Fibroblast of the aortic adventitia (primary cell): Measurements from ENCODE around the gene MAML3. TPM values are rescaled to one million over a fixed set of nuclear protein-coding genes. Genes with fewer than 3 reads are reported as not detected.

Source experiments
- DNase-seq: peaks from one replicate; pipeline ENCODE4 v3.0.0-alpha.2; 2010; ENCODE audit warnings: low read depth
- H3K4me3 ChIP-seq: 2 replicates; pipeline ENCODE4 v1.5.1; 2011; ENCODE audit warnings: low read depth, mild to moderate bottlenecking, control low read depth, low read length, moderate library complexity
- total RNA-seq: library from RNA; depleted of rRNA; stranded (reverse); fragments of >200 nt; gene quantifications from 2 replicates; pipeline ENCODE4 v1.2.3, GENCODE V29; 2012; ENCODE audit warnings: low replicate concordance
- TF ChIP-seq, protein P1 (sequence below): IDR thresholded peaks from 2 replicates; pipeline ENCODE4 v1.5.1; 2011; ENCODE audit warnings: mild to moderate bottlenecking, low read length, control low read depth, inconsistent platforms; ENCODE audit not compliant: insufficient read depth

MAML3 gene
- total RNA-seq, 1 donor = 4.6 TPM

DNA sequence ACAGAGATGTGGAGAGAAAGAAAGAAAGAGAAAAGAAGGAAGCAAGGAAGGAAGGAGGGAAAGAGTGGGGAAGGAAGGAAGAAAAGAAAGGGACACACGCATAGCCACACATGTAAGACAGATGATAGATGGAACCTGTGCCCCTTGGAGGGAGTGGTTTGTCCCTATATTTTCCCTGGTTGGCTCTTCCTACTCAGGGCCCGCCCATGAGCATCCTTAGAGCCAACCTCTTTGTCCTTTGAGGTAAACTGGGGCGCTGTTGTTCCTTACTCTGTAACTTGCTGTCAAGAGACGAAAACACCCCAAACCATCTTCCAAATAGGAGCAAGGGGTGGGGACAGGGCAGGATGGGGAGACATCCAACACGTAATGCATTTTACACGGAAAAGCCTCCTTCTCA lies 220.9 kb downstream of the MAML3 start:
- no peak overlapping the region for H3K4me3 ChIP-seq
- TF ChIP-seq, protein P1, sequence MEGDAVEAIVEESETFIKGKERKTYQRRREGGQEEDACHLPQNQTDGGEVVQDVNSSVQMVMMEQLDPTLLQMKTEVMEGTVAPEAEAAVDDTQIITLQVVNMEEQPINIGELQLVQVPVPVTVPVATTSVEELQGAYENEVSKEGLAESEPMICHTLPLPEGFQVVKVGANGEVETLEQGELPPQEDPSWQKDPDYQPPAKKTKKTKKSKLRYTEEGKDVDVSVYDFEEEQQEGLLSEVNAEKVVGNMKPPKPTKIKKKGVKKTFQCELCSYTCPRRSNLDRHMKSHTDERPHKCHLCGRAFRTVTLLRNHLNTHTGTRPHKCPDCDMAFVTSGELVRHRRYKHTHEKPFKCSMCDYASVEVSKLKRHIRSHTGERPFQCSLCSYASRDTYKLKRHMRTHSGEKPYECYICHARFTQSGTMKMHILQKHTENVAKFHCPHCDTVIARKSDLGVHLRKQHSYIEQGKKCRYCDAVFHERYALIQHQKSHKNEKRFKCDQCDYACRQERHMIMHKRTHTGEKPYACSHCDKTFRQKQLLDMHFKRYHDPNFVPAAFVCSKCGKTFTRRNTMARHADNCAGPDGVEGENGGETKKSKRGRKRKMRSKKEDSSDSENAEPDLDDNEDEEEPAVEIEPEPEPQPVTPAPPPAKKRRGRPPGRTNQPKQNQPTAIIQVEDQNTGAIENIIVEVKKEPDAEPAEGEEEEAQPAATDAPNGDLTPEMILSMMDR = no peak
- no peak for DNase-seq

DNA sequence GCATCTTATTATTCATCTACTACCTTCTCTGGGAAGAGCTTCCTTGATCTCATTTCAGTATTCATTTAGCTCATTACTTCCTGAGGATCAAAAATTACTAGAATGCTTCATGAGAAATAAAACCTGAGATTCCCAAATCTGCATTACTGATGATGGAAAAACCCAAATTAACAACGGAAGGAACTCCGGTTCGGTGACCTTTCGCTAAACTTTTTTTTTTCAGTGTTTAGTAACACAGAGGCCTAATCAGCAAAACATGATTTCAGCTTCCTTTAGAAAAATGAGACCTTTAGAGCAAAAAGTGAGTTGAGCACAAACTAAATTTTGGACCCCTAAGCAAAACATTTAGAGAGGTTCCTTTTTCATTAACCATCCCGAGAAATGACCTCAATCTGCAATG lies 229.2 kb downstream of the MAML3 start:
- TF ChIP-seq, protein P1 = no peak
- no peak for DNase-seq
- H3K4me3 ChIP-seq = no peak overlapping the region

DNA sequence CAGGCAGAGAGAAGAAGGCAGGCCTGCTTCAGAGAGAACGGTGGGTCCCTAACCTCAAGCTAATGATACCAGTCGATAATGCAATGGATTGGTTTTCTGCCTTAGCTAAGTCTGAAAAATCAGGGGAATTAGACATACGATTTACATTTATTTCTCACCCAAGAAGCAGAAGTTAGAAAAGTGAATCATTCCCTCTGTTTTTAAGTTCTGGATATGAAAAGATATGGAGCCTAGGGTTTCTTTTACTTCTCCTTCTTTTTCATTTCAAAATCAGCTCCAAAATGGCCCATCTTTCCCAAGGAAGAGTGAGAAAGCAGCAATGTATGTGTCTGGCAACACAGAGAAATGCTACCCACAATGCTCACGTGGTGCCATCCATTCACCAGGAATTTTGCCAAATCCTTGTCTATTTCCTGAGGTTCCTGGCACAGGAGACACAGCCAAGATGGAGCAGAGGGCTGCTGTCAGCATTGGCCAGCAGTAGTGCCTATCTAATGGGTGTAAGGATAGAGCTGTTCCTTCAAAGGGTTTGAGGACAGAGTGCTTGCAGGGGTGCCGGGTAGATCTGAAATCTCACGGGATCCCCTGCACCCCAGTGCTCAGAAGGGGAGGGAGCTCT lies 231.5 kb downstream of the MAML3 start:
- TF ChIP-seq, protein P1 = no peak
- no peak overlapping the region for H3K4me3 ChIP-seq
- DNase-seq = peak; percentile 57

DNA sequence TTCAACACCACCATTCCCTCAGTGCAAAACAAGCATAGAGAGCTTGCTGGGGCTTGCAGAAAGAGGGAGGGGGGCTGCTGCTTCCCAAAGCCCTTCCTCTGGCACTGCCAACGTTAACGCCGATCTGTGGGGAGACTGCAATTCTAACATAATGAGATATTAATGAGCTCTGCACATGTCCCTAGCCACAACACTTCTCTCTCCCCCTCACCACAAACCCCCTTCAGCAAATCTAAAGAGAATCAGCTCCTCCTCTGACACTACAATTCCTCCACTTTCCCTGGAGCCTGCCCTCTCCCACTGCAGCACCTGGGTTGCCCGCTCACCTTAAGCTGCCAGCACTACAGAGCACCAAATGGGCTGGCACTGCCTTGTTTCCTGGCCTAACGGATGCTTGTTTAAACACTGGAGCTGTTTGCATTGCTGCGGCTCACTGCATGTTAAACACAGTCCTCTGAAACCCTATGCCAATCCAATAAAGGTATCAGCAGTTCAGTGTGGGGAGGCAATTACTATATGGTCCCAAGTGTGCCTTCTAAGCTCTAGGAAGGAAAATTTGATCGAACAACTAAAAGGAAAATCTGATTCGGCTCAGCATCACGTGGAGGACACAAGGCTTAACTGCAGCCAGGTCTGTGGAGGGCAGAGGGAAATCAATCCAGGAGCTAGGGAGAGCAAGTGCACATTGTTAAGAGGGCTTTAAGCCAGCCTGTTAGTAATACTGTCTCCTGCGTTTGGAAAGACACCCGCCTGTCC lies 232.4 kb downstream of the MAML3 start:
- TF ChIP-seq, protein P1 = no peak

DNA sequence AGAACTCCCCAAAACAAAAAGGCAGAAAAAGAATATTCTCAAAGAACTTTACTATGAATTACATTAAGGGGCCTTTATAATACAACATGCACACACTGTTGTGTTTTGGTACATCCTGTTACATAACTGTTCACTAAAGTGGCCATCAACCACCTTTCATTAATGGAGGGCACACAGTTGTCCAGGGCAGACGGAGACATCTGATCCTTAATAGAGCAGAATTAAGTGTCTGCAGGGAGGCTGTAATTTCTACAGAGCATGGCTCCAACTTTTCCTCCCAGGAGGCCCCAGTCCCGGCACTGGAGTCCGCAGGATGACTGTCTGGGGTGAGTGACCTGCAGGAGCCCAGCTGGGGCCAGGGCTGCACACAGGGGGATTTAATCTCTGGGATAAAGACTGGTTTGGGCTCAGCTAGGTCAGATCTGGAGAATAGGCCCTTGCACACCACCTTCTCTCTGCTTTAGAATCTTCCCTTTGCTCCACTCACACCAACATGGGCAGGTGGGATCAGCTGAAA lies 233.4 kb downstream of the MAML3 start:
- no peak overlapping the region for H3K4me3 ChIP-seq
- TF ChIP-seq, protein P1 = no peak
- no peak for DNase-seq

More for the DNA sequence above, 232.4 kb downstream of the MAML3 start:
- no peak overlapping the region for H3K4me3 ChIP-seq
- DNase-seq = no peak

DNA sequence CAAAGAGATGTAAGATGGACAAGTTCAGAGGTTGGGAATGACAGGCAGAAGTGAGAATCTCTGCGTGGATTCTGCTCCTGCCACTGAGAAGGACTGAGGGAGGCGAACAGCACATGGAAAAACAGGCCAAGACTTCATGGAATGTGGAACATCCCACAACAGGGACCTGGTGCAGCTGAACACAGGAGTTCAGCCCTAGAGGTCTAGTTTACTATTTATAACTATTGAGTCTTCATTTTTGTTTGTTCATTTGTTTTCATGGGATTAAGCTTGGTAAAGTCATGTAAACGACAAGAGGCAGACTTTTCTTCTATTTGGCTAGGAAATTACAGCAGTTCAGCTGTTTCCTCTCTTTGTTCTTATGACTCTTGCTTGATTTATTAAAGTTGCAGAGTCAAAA lies 234.5 kb downstream of the MAML3 start:
- no peak overlapping the region for H3K4me3 ChIP-seq
- DNase-seq = peak; percentile 67
- TF ChIP-seq, protein P1 = no peak
